Measurements from ENCODE around the gene PTMS.

The PTMS gene

DNA sequence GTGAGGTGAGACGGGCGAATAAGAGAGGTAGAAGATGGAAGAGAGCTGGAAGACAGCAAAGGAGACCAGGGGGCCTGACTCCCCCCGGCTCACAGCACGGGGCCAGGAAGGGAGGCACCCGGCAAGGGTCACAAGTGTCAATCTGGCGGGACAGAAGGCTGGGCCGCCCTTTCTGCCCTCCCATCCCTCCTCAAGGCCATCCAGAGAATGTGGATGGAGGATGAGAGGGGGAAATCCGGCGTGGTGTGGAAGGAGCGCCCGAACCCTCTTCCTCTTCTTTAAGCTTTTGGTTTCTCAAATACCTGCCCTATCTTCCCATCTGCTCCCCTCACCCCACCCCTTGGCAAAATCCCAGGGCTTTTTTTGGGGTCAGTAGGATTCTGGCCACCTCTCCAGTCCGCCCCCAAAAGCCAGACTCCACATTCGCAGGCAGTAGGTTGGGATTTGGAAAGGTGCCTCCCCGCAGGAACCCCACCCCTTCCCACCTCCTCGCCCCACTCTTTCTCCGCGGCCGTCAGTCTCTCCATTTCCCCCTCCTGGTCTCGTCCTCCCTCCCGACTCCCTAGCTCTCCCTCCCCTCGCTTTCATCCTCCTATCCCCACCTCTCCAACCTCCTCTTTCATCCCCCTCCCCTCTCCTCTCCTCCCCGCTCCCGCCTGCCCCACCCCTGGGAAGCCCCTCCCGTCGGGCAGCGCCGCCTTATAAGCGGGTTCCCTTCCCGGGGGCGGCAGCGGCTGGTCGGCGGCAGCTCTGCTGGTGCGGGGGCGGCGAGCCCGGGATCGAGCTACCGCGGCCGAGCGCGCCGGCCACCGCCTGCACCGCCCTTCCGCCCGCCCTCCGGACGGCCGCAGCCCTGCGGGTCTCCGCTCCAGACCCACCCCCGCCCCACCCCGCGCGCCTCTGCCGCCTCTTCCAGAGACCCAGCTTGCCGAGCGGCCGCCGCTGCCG, at the start of gene PTMS (continued):
- TF ChIP-seq ZNF792 (tag by site-specific recombination; IDR thresholded peaks at IDR 0.05) (0 out of 2 replicates have a peak, but pooled peaks have one; percentile 36), ZNF791 (tag by site-specific recombination; IDR thresholded peaks at IDR 0.05) (no peak), ZSCAN30 (tag by site-specific recombination; IDR thresholded peaks at IDR 0.05) (0 out of 2 replicates have a peak, but pooled peaks have one; percentile 13), SCRT2 (tag by site-specific recombination; IDR thresholded peaks at IDR 0.05) (no peak), GLIS1 (tag by site-specific recombination; IDR thresholded peaks at IDR 0.05) (peak; percentile 80), SP2 (tag by site-specific recombination; IDR thresholded peaks at IDR 0.05) (peak; percentile 94), EGR2 (tag by site-specific recombination; IDR thresholded peaks at IDR 0.05; ENCODE audit: low read depth) (peak; percentile 96), PRDM1 (tag by site-specific recombination; IDR thresholded peaks at IDR 0.05) (peak; percentile 97), ZNF341 (tag by site-specific recombination; IDR thresholded peaks at IDR 0.05; ENCODE audit: low read depth) (peak; percentile 86), ZFP37 (tag by site-specific recombination; IDR thresholded peaks at IDR 0.05) (no peak; the same call in 1 of the 2 replicates), MZF1 (tag by site-specific recombination; IDR thresholded peaks at IDR 0.05; ENCODE audit: borderline replicate concordance) (peak; percentile 77; the same call in 1 of the 2 replicates), ZNF843 (tag by site-specific recombination; IDR thresholded peaks at IDR 0.05) (peak; percentile 78), ZEB2 (tag by site-specific recombination; IDR thresholded peaks at IDR 0.05) (peak; percentile 87), ZBTB1 (tag by site-specific recombination; IDR thresholded peaks at IDR 0.05) (peak; percentile 26; the same call in 1 of the 2 replicates), IKZF3 (tag by site-specific recombination; IDR thresholded peaks at IDR 0.05) (peak; percentile 88), BCL11B (tag by site-specific recombination; IDR thresholded peaks at IDR 0.05; ENCODE audit: low read depth) (peak; percentile 87), ZFHX2 (tag by site-specific recombination; conservative IDR thresholded peaks at IDR 0.05) (peak; percentile 96), KLF10 (tag by site-specific recombination; IDR thresholded peaks at IDR 0.05) (peak; percentile 68), ZNF416 (tag by site-specific recombination; IDR thresholded peaks at IDR 0.05) (no peak), ZNF76 (tag by site-specific recombination; IDR thresholded peaks at IDR 0.05; ENCODE audit: borderline replicate concordance, low read depth) (peak; percentile 80), ZNF335 (tag by site-specific recombination; conservative IDR thresholded peaks at IDR 0.05) (peak; percentile 66; the same call in 1 of the 2 replicates)
- TF ChIP-seq, protein P1, sequence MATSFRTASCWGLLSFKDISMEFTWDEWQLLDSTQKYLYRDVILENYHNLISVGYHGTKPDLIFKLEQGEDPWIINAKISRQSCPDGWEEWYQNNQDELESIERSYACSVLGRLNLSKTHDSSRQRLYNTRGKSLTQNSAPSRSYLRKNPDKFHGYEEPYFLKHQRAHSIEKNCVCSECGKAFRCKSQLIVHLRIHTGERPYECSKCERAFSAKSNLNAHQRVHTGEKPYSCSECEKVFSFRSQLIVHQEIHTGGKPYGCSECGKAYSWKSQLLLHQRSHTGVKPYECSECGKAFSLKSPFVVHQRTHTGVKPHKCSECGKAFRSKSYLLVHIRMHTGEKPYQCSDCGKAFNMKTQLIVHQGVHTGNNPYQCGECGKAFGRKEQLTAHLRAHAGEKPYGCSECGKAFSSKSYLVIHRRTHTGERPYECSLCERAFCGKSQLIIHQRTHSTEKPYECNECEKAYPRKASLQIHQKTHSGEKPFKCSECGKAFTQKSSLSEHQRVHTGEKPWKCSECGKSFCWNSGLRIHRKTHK (tag by site-specific recombination; IDR thresholded peaks at IDR 0.05): no peak
- TF ChIP-seq, protein P2, sequence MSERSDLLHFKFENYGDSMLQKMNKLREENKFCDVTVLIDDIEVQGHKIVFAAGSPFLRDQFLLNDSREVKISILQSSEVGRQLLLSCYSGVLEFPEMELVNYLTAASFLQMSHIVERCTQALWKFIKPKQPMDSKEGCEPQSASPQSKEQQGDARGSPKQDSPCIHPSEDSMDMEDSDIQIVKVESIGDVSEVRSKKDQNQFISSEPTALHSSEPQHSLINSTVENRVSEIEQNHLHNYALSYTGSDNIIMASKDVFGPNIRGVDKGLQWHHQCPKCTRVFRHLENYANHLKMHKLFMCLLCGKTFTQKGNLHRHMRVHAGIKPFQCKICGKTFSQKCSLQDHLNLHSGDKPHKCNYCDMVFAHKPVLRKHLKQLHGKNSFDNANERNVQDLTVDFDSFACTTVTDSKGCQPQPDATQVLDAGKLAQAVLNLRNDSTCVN (tag by site-specific recombination; optimal IDR thresholded peaks at IDR 0.05): peak; percentile 80
- TF ChIP-seq, protein P3, sequence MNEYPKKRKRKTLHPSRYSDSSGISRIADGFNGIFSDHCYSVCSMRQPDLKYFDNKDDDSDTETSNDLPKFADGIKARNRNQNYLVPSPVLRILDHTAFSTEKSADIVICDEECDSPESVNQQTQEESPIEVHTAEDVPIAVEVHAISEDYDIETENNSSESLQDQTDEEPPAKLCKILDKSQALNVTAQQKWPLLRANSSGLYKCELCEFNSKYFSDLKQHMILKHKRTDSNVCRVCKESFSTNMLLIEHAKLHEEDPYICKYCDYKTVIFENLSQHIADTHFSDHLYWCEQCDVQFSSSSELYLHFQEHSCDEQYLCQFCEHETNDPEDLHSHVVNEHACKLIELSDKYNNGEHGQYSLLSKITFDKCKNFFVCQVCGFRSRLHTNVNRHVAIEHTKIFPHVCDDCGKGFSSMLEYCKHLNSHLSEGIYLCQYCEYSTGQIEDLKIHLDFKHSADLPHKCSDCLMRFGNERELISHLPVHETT (tag by site-specific recombination; IDR thresholded peaks at IDR 0.05): 0 out of 2 replicates have a peak, but pooled peaks have one; percentile 56
- TF ChIP-seq, protein P4, sequence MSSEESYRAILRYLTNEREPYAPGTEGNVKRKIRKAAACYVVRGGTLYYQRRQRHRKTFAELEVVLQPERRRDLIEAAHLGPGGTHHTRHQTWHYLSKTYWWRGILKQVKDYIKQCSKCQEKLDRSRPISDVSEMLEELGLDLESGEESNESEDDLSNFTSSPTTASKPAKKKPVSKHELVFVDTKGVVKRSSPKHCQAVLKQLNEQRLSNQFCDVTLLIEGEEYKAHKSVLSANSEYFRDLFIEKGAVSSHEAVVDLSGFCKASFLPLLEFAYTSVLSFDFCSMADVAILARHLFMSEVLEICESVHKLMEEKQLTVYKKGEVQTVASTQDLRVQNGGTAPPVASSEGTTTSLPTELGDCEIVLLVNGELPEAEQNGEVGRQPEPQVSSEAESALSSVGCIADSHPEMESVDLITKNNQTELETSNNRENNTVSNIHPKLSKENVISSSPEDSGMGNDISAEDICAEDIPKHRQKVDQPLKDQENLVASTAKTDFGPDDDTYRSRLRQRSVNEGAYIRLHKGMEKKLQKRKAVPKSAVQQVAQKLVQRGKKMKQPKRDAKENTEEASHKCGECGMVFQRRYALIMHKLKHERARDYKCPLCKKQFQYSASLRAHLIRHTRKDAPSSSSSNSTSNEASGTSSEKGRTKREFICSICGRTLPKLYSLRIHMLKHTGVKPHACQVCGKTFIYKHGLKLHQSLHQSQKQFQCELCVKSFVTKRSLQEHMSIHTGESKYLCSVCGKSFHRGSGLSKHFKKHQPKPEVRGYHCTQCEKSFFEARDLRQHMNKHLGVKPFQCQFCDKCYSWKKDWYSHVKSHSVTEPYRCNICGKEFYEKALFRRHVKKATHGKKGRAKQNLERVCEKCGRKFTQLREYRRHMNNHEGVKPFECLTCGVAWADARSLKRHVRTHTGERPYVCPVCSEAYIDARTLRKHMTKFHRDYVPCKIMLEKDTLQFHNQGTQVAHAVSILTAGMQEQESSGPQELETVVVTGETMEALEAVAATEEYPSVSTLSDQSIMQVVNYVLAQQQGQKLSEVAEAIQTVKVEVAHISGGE (tag by site-specific recombination; conservative IDR thresholded peaks at IDR 0.05; ENCODE audit: low read depth): peak; percentile 41
- TF ChIP-seq, protein P5, sequence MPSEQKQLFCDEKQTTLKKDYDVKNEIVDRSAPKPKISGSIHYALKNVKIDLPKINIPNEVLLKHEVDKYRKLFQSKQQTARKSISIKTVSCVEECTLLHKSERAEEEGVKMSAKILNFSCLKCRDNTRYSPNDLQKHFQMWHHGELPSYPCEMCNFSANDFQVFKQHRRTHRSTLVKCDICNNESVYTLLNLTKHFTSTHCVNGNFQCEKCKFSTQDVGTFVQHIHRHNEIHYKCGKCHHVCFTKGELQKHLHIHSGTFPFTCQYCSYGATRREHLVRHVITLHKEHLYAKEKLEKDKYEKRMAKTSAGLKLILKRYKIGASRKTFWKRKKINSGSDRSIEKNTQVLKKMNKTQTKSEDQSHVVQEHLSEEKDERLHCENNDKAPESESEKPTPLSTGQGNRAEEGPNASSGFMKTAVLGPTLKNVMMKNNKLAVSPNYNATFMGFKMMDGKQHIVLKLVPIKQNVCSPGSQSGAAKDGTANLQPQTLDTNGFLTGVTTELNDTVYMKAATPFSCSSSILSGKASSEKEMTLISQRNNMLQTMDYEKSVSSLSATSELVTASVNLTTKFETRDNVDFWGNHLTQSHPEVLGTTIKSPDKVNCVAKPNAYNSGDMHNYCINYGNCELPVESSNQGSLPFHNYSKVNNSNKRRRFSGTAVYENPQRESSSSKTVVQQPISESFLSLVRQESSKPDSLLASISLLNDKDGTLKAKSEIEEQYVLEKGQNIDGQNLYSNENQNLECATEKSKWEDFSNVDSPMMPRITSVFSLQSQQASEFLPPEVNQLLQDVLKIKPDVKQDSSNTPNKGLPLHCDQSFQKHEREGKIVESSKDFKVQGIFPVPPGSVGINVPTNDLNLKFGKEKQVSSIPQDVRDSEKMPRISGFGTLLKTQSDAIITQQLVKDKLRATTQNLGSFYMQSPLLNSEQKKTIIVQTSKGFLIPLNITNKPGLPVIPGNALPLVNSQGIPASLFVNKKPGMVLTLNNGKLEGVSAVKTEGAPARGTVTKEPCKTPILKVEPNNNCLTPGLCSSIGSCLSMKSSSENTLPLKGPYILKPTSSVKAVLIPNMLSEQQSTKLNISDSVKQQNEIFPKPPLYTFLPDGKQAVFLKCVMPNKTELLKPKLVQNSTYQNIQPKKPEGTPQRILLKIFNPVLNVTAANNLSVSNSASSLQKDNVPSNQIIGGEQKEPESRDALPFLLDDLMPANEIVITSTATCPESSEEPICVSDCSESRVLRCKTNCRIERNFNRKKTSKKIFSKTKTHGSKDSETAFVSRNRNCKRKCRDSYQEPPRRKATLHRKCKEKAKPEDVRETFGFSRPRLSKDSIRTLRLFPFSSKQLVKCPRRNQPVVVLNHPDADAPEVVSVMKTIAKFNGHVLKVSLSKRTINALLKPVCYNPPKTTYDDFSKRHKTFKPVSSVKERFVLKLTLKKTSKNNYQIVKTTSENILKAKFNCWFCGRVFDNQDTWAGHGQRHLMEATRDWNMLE (tag by site-specific recombination; conservative IDR thresholded peaks at IDR 0.05; ENCODE audit: low read depth): no peak
